Endothelial cell (in vitro differentiated cells): ENCODE measurements around the gene CXCR2. TPM values are rescaled to one million over a fixed set of nuclear protein-coding genes. Genes with fewer than 3 reads are reported as not detected.
"Not testable (repeated sequence)": the region's sequence is repeated elsewhere in the genome, so short reads cannot be mapped to it uniquely, and the experiment has no call there.

ENCODE experiments used
- DNase-seq: peaks from one replicate; pipeline ENCODE4 v3.0.0; 2021; ENCODE audit warnings: low spot score
- H3K27ac Mint-ChIP-seq: one replicate; pipeline ENCODE4 v1.8.0; 2021; ENCODE audit warnings: mixed read lengths, inconsistent platforms; ENCODE audit not compliant: unreplicated experiment
- H3K27me3 Mint-ChIP-seq: one replicate; pipeline ENCODE4 v1.8.0; 2021; ENCODE audit warnings: mild to moderate bottlenecking, moderate library complexity, mixed read lengths, inconsistent platforms; ENCODE audit not compliant: unreplicated experiment
- H3K36me3 Mint-ChIP-seq: one replicate; pipeline ENCODE4 v1.8.0; 2021; ENCODE audit warnings: mild to moderate bottlenecking, low read depth, mixed read lengths, inconsistent platforms; ENCODE audit not compliant: unreplicated experiment
- H3K4me1 Mint-ChIP-seq: one replicate; pipeline ENCODE4 v1.8.0; 2021; ENCODE audit warnings: mild to moderate bottlenecking, mixed read lengths, inconsistent platforms; ENCODE audit not compliant: unreplicated experiment
- H3K4me3 Mint-ChIP-seq: one replicate; pipeline ENCODE4 v1.8.0; 2021; ENCODE audit warnings: mild to moderate bottlenecking, mixed read lengths, inconsistent platforms; ENCODE audit not compliant: unreplicated experiment
- H3K9me3 Mint-ChIP-seq: one replicate; pipeline ENCODE4 v1.8.0; 2021; ENCODE audit warnings: mixed read lengths, inconsistent platforms; ENCODE audit not compliant: unreplicated experiment
- total RNA-seq: library from RNA; stranded (reverse); fragmentation: NEBNext Ultra II Directional; extraction: Animal tissue kit (Norgen Biotek cat#: 25700); gene quantifications from one replicate; pipeline ENCODE4 v1.2.1, GENCODE V29; 2021; ENCODE audit not compliant: unreplicated experiment
- TF ChIP-seq, protein P1 (sequence below): fragments of 200-600 bp; sonication (generic); IDR thresholded peaks from one replicate; pipeline ENCODE4 v1.5.0; 2021; ENCODE audit warnings: antibody characterized with exemption; ENCODE audit not compliant: unreplicated experiment

Gene CXCR2
- total RNA-seq, 1 donor from 2014 or later, result 0.49 TPM

- peaks cover 6% of the 10 kb centered on the region for H3K4me1 Mint-ChIP-seq
- no peaks in the 10 kb centered on the region for H3K9me3 Mint-ChIP-seq
- peaks cover 5% of the 10 kb centered on the region for H3K27me3 Mint-ChIP-seq
- TF ChIP-seq, protein P1, sequence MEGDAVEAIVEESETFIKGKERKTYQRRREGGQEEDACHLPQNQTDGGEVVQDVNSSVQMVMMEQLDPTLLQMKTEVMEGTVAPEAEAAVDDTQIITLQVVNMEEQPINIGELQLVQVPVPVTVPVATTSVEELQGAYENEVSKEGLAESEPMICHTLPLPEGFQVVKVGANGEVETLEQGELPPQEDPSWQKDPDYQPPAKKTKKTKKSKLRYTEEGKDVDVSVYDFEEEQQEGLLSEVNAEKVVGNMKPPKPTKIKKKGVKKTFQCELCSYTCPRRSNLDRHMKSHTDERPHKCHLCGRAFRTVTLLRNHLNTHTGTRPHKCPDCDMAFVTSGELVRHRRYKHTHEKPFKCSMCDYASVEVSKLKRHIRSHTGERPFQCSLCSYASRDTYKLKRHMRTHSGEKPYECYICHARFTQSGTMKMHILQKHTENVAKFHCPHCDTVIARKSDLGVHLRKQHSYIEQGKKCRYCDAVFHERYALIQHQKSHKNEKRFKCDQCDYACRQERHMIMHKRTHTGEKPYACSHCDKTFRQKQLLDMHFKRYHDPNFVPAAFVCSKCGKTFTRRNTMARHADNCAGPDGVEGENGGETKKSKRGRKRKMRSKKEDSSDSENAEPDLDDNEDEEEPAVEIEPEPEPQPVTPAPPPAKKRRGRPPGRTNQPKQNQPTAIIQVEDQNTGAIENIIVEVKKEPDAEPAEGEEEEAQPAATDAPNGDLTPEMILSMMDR, result peak; percentile 69
- H3K4me3 Mint-ChIP-seq, result no peak overlapping the region
- no peak overlapping the region for H3K27ac Mint-ChIP-seq
- no peaks in the 10 kb centered on the region for H3K36me3 Mint-ChIP-seq
- DNase-seq, result peak; percentile 72
Observed at GRCh38 chr2:218168635-218169462, 43.0 kb downstream of the CXCR2 start.

- Mint-ChIP-seq H3K27ac (no peak overlapping the region), H3K4me1 (peaks cover 6% of the 10 kb centered on the region), H3K36me3 (no peaks in the 10 kb centered on the region), H3K9me3 (no peaks in the 10 kb centered on the region), H3K27me3 (peaks cover 4% of the 10 kb centered on the region), H3K4me3 (no peak overlapping the region)
- TF ChIP-seq, protein P1, result no peak
- no peak for DNase-seq
Observed at GRCh38 chr2:218169757-218170546, 44.1 kb downstream of the CXCR2 start.

DNA sequence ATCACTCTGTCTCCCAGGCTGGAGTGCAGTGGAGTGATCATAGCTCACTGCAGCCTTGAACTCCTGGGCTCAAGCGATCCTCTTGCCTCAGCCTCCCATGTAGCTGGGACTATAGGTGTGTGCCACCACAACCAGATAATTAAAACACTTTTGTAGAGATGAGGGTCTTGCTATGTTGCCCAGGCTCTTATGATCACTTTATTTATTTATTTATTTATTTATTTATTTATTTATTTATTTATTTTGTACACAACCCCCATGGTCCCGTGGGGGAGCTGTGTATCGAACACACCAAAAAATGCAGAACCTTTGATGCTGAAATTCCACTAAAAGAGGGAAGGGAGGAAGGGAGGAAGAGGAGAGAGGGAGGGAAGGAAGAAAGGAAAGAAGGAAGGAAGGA, 45.9 kb downstream of the CXCR2 start:
- not testable (repeated sequence) for DNase-seq, H3K27me3 Mint-ChIP-seq, H3K4me1 Mint-ChIP-seq, H3K27ac Mint-ChIP-seq, H3K9me3 Mint-ChIP-seq, H3K4me3 Mint-ChIP-seq, H3K36me3 Mint-ChIP-seq

DNA sequence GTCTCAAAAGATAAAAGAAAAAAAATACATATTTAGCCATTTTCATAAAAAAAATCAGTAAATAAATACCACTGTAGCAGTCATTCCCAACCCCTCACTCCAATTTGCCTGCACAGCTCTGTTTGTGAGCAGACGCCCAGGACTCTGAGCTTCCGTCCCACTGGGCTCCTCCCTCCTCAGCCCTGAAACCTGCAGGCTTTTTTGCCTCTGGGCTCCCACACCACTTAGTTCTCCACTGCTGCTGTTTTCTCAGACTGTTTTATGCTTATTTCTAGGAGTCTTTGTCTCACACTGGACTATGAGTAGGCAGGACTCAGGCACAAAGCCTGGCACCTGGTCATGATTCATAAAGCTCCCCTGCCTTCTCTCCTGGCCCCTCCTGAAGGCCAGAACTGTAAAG, 47.0 kb downstream of the CXCR2 start:
- peaks cover 2% of the 10 kb centered on the region for H3K27me3 Mint-ChIP-seq
- H3K27ac Mint-ChIP-seq, result no peak overlapping the region
- peaks cover 6% of the 10 kb centered on the region for H3K4me1 Mint-ChIP-seq

GRCh38 chr2:218179782-218180181, 54.0 kb downstream of the CXCR2 start:
- H3K36me3 Mint-ChIP-seq, result no peaks in the 10 kb centered on the region
- no peaks in the 10 kb centered on the region for H3K9me3 Mint-ChIP-seq
- no peak overlapping the region for H3K4me3 Mint-ChIP-seq
- no peak overlapping the region for H3K27ac Mint-ChIP-seq
- peaks cover 3% of the 10 kb centered on the region for H3K4me1 Mint-ChIP-seq
- DNase-seq, result no peak
- TF ChIP-seq, protein P1, result no peak
- H3K27me3 Mint-ChIP-seq, result no peaks in the 10 kb centered on the region

More for the DNA sequence above, 47.0 kb downstream of the CXCR2 start:
- Mint-ChIP-seq H3K36me3 (no peaks in the 10 kb centered on the region), H3K9me3 (no peaks in the 10 kb centered on the region), H3K4me3 (no peak overlapping the region)
- no peak for DNase-seq
- TF ChIP-seq, protein P1, result no peak
